ENCODE measurements around the gene SPAG17.
"Not testable (repeated sequence)": the region's sequence is repeated elsewhere in the genome, so short reads cannot be mapped to it uniquely, and the experiment has no call there.

GRCh38 chr1:117922717-117923116 is 262.3 kb downstream of the SPAG17 start:
- not testable (repeated sequence) for TF ChIP-seq CTCF, POLR2A (IDR thresholded peaks at IDR 0.05)

All from body of pancreas (tissue), 4 donors.